Upper lobe of left lung (tissue), 6 donors: ENCODE results near the gene ST8SIA5. TPM values are rescaled to one million over a fixed set of nuclear protein-coding genes. Genes with fewer than 3 reads are reported as not detected.

Experiments
- ATAC-seq, 2 donors: fragments of 200-7000 bp; cut with Tn5 transposase; one replicate each; pipeline ENCODE4 v1.9.1; 2022; ENCODE audit warnings: mild to moderate bottlenecking in 2 of 2, moderate library complexity in 2 of 2; ENCODE audit not compliant: low FRiP score in 2 of 2
- DNase-seq, 2 donors: peaks; one replicate each; pipeline ENCODE4 v3.0.0-alpha.2; 2019 to 2020
- H3K27ac ChIP-seq, 4 donors: fragments of 200-600 bp; sonication (generic); one replicate each; pipeline ENCODE4 v1.5.1; 2016 to 2019
- H3K27me3 ChIP-seq, 4 donors: fragments of 200-600 bp; sonication (generic); one replicate each; pipeline ENCODE4 v1.5.1; 2017 to 2019
- H3K36me3 ChIP-seq, 4 donors: fragments of 200-600 bp; sonication (generic); one replicate each; pipeline ENCODE4 v1.5.1; 2016 to 2019
- H3K4me1 ChIP-seq, 4 donors: fragments of 200-600 bp; sonication (generic); one replicate each; pipeline ENCODE4 v1.5.1; 2018 to 2019
- H3K4me3 ChIP-seq, 4 donors: fragments of 200-600 bp; sonication (generic); one replicate each; pipeline ENCODE4 v1.5.1; 2017 to 2019; ENCODE audit warnings: mild to moderate bottlenecking in 2 of 4, moderate library complexity in 1 of 4
- H3K9me3 ChIP-seq, 4 donors: fragments of 200-600 bp; sonication (generic); one replicate each; pipeline ENCODE4 v1.5.1; 2018 to 2019
- EP300 ChIP-seq, 4 donors: sonication (generic); formaldehyde crosslinking; IDR thresholded peaks; one replicate each; pipeline ENCODE4 v1.5.1; 2017; ENCODE audit warnings: antibody characterized with exemption in 4 of 4, control low read depth in 2 of 4
- POLR2A ChIP-seq, 4 donors: fragments of 450-650 bp; IDR thresholded peaks; one replicate each; pipeline ENCODE4 v1.5.1; 2016 to 2017; ENCODE audit warnings: antibody characterized with exemption in 4 of 4, mild to moderate bottlenecking in 2 of 4
- POLR2AphosphoS5 ChIP-seq, 2 donors: sonication (generic); formaldehyde crosslinking; IDR thresholded peaks; one replicate each; pipeline ENCODE4 v1.5.1; 2017; ENCODE audit warnings: antibody characterized with exemption in 2 of 2
- WGBS, 2 donors: methylation state at CpG; one replicate each; pipeline ENCODE4 v1.1.5; 2017 to 2018; 5-methylcytosine and 5-hydroxymethylcytosine counted together
- total RNA-seq, 6 donors: library from RNA; depleted of rRNA in 4 of 6; stranded (reverse); fragments of >200 nt in 4 of 6; gene quantifications; one replicate each; pipeline versions ENCODE4 v1.1.0 to v1.2.1, GENCODE V29; 2016 to 2021
- TF ChIP-seq, protein P1 (sequence below), 6 experiments: fragments of 450-650 bp in 4 of 6; fragments of 200-600 bp in 2 of 6; sonication (generic) in 2 of 6; IDR thresholded peaks; one replicate each; pipeline ENCODE4 v1.5.1; 2016 to 2019; ENCODE audit warnings: antibody characterized with exemption in 6 of 6
- donor health status: DM: no; HTN: no; CAD: no; lungs with moderate emphysema.
- donor health status: DM: no; HTN: yes; CAD: no; lungs with severe emphysema.

The ST8SIA5 gene
- total RNA-seq, 6 donors from 2014 or later = 0.30 to 0.74 (median 0.50) TPM; not detected in 2

DNA sequence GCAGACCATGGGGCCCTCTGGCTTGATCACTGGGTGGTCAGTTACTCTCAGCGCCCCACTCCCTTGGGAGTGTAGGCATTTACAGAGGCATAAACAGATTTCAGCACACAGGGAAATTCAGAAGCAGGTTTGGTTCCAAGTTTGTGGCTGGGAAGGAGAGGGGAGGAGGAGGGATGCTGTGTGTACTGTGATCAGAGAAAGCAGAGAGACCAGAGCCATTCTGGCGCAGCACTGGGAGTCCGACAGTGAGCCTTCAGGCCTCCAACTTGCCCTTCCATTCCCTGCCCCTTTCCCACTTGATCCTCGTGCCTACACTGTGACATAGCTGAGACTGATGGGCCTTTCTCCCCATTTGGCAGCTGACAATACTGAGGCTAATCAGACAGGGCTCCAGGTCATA is 52.0 kb downstream of the ST8SIA5 start:
- no peak overlapping the region for H3K4me3 ChIP-seq
- no peak overlapping the region for H3K27ac ChIP-seq
- H3K27me3 ChIP-seq = no peaks in the 10 kb centered on the region
- H3K4me1 ChIP-seq = no peaks in the 10 kb centered on the region
- DNase-seq = no peak
- no peaks in the 10 kb centered on the region for H3K9me3 ChIP-seq
- 84 to 93% methylated on average over 4 of the region's 4 CpGs for WGBS, 2 donors
- H3K36me3 ChIP-seq = no peaks in the 10 kb centered on the region
- TF ChIP-seq EP300 (IDR thresholded peaks at IDR 0.05) (no peak), POLR2A (IDR thresholded peaks at IDR 0.05) (no peak), POLR2AphosphoS5 (IDR thresholded peaks at IDR 0.05) (no peak)
- TF ChIP-seq, protein P1, sequence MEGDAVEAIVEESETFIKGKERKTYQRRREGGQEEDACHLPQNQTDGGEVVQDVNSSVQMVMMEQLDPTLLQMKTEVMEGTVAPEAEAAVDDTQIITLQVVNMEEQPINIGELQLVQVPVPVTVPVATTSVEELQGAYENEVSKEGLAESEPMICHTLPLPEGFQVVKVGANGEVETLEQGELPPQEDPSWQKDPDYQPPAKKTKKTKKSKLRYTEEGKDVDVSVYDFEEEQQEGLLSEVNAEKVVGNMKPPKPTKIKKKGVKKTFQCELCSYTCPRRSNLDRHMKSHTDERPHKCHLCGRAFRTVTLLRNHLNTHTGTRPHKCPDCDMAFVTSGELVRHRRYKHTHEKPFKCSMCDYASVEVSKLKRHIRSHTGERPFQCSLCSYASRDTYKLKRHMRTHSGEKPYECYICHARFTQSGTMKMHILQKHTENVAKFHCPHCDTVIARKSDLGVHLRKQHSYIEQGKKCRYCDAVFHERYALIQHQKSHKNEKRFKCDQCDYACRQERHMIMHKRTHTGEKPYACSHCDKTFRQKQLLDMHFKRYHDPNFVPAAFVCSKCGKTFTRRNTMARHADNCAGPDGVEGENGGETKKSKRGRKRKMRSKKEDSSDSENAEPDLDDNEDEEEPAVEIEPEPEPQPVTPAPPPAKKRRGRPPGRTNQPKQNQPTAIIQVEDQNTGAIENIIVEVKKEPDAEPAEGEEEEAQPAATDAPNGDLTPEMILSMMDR (IDR thresholded peaks at IDR 0.05) = no peak
- ATAC-seq = no peak

DNA sequence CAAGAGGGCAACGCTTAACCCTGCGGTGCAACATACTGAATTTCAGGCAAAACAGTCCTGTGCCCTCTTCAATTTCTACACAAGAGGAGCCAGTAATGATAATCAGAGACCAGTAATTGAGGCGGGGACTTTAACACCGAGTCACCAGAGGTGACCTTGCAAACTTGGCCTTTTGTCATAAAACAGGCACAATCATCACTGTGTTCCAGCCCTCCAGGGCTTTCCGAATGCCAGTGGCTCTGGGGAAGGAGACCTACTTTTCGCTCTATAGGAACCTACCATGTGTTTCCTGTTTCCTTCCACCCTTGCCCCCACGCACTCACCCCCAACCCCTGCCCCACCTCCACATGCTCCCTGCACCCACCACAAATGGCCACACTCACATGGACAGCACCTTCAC is 52.7 kb downstream of the ST8SIA5 start:
- ATAC-seq (no peak), DNase-seq (no peak)
- Histone ChIP-seq H3K27me3 (no peaks in the 10 kb centered on the region), H3K9me3 (no peaks in the 10 kb centered on the region), H3K27ac (no peak overlapping the region), H3K4me3 (no peak overlapping the region), H3K4me1 (no peaks in the 10 kb centered on the region), H3K36me3 (no peaks in the 10 kb centered on the region)
- no peak for TF ChIP-seq EP300 (IDR thresholded peaks at IDR 0.05)
- TF ChIP-seq POLR2AphosphoS5 (IDR thresholded peaks at IDR 0.05) = no peak
- TF ChIP-seq, protein P1 (IDR thresholded peaks at IDR 0.05) = no peak
- TF ChIP-seq POLR2A (IDR thresholded peaks at IDR 0.05) = no peak
- 65 to 68% methylated on average over 7 of the region's 7 CpGs for WGBS, 2 donors

DNA sequence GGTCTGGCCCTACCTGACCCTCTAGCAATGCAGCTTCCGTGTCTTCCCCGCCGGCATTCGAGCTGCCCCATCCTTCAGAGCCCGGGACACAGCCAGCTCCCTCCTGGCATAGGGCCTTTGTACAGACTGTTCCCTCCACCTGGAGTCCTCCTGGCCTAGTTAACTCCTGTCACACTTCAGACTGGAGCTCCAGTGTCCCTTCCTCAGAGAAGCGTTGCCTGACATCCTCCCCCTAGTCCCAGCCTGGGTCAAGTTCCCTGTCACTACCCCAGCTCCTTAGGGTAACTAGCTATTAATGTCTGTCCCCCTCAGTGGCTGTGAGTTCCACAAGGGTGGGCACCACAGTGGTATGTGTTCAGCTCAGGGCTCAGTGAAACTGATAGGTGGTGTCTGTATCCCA is 54.4 kb downstream of the ST8SIA5 start:
- DNase-seq (no peak), ATAC-seq (no peak)
- TF ChIP-seq, protein P1 (IDR thresholded peaks at IDR 0.05) = no peak
- TF ChIP-seq POLR2AphosphoS5 (IDR thresholded peaks at IDR 0.05) (no peak), EP300 (IDR thresholded peaks at IDR 0.05) (no peak), POLR2A (IDR thresholded peaks at IDR 0.05) (no peak)
- Histone ChIP-seq H3K27me3 (no peaks in the 10 kb centered on the region), H3K27ac (no peak overlapping the region), H3K36me3 (no peaks in the 10 kb centered on the region), H3K9me3 (no peaks in the 10 kb centered on the region), H3K4me1 (no peaks in the 10 kb centered on the region), H3K4me3 (no peak overlapping the region)
- WGBS, 2 donors = 80 to 89% methylated on average over 6 of the region's 6 CpGs

DNA sequence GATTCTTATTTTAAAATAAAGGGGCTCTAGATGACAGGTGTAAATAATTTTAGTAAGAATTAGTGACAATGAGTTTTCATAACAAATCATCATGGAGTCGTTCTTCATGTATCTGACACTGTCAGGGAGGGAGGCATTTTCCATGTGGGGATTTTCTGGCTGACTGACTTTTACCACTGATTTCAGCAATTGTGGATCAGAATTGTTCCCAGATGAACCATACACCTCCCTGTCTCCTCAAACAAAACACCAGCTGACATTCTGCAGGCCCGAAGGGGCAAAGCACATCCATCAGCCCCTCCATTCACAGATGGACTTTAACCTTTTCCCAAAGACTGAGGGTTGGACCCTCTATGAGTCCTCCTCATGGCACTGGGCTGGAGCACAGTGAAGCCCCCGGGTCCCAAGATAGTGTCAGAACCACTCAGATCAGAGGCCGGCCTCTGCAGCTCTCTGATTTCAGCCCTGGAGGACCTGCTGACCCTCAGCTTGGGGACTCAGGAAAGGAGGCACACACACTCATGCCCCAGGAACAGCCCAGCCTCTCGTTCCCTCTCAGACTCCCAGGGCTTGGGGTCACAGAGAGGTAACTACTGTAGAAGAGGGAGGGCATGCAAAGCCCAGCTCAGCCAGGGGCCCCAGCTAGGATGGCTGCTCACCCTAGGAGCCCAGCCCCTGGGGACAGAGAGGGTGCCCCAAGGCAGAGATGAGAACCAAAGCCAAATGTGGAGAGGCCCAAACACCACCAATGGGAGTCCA is 56.6 kb downstream of the ST8SIA5 start:
- H3K36me3 ChIP-seq = no peaks in the 10 kb centered on the region
- TF ChIP-seq EP300 (IDR thresholded peaks at IDR 0.05) (no peak), POLR2AphosphoS5 (IDR thresholded peaks at IDR 0.05) (no peak), POLR2A (IDR thresholded peaks at IDR 0.05) (no peak)
- TF ChIP-seq, protein P1 (IDR thresholded peaks at IDR 0.05) = no peak
- no peak for ATAC-seq
- H3K27me3 ChIP-seq = no peaks in the 10 kb centered on the region
- no peaks in the 10 kb centered on the region for H3K4me1 ChIP-seq
- no peaks in the 10 kb centered on the region for H3K9me3 ChIP-seq
- 73 to 79% methylated on average over 2 to 4 of the region's 5 CpGs for WGBS, 2 donors
- no peak overlapping the region for H3K27ac ChIP-seq
- H3K4me3 ChIP-seq = no peak overlapping the region
- DNase-seq = no peak

DNA sequence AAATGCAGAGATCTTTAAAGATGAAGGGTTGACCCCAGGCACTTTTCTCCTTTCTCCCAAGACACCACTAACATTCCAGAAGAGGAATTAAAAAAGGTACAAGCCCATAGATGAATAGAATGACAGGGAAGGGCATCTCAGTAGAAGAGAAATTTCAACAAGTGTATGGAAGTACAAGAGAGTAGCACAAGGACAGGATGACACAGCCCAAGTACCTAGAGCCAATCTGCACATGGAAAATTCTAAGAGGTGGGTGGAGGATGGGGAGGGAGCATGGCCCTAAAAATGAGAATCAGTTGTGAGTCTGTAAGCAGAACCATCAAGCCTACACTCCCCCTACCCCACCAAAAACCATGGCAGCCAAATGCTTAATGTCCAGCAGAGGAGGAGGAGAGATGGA is 60.2 kb downstream of the ST8SIA5 start:
- Histone ChIP-seq H3K36me3 (no peaks in the 10 kb centered on the region), H3K4me1 (no peaks in the 10 kb centered on the region), H3K4me3 (no peak overlapping the region), H3K27me3 (no peaks in the 10 kb centered on the region), H3K9me3 (no peaks in the 10 kb centered on the region), H3K27ac (no peak overlapping the region)
- no peak for ATAC-seq
- DNase-seq = no peak
- TF ChIP-seq EP300 (IDR thresholded peaks at IDR 0.05) (no peak), POLR2A (IDR thresholded peaks at IDR 0.05) (no peak), POLR2AphosphoS5 (IDR thresholded peaks at IDR 0.05) (no peak)
- TF ChIP-seq, protein P1 (IDR thresholded peaks at IDR 0.05) = no peak
